Activated CD4-positive, CD25-positive, alpha-beta regulatory T cell treated with anti-CD3 and anti-CD28 coated beads, Interleukin-2, amount 50 U/mL, for 72 hours (primary cell): Measurements from ENCODE around the gene ZNF598.
A peak's percentile ranks its signal among the peaks of the same experiment; 100 is the strongest.

Experiments
- DNase-seq: peaks from one replicate; pipeline ENCODE4 v3.0.0; 2021

Gene ZNF598

DNA sequence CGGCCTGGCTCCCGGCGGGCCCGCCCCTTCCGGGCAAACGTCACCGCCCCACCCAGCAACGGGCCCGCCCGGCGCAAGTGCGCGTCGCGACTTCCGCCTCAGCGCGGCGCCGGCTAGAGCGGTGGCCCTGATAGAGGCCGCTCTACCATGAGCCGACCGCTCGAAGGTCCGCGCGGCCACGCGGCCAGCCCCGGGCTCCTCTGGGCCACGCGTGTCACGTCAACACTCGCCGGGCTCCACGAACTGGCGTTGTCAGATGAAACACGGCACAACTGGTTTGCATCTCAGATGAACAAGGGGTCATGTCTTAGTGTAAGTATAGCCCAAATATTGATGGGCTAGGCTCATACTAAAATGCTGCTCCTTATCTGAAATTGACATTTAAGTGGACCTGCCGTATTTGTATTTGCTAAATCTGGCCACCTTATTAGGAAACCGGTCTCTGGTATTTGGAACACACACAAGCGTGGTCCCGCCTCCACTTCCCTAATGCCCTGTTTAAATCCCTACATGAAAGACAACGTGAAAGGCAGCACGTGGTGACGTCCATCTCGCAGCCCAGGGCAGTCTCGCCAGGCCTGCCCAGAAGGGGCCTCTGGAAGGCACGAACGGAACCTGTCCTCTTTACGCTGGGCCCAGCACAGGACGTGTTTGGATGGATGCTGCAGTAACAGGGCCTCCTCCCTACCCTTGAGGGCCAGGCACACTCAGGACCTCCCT is at the start of gene ZNF598:
ZNF598 (minus strand) TSS at position 31 of the 720 bp plus-strand sequence.
- peak; percentile 82 for DNase-seq

GRCh38 chr16:2058872-2059271 is 49.3 kb upstream of the ZNF598 start:
- DNase-seq: no peak

DNA sequence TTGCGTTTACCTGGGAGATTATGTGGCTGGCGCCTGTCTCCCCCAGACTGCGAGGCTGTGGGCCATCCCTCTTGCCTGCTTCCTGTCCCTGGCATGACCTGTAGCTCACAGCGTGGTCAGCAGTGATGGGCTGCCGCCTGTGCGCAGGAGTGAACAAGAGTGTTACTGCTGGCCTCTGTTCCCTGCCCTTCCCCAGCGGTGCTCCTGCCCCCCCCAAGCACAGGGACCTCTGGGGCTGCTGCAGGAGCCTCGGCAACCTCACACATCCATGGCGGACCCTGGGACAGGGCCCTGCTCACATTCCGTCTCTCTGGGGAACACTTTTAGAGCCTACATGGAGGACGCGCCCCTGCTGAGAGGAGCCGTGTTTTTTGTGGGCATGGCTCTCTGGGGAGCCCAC is 48.8 kb upstream of the ZNF598 start:
- no peak for DNase-seq

DNA sequence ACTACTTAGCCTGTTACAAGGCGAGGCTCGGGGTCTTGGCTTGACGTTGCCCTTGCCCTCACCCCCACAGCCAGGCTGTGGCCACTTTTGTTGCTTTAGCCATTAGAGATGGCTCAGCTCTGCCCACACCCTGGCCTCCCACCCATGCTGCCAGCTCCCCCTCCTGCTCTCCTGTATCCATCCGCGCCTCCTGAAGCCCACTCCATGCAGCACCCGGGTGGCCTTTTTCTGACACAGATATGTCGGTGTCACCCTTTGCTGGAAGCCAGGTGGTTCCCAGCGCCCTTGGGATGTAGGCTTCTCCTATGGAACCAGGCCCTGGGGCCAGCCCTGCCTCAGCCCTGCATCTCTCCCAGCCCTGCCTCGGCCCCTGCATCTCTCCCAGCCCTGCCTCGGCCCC is 47.8 kb upstream of the ZNF598 start:
- DNase-seq: no peak

- DNase-seq: no peak
These were observed 47.2 kb upstream of the ZNF598 start for GRCh38 chr16:2056681-2057407.

GRCh38 chr16:2056077-2056476 is 46.5 kb upstream of the ZNF598 start:
- no peak for DNase-seq

DNA sequence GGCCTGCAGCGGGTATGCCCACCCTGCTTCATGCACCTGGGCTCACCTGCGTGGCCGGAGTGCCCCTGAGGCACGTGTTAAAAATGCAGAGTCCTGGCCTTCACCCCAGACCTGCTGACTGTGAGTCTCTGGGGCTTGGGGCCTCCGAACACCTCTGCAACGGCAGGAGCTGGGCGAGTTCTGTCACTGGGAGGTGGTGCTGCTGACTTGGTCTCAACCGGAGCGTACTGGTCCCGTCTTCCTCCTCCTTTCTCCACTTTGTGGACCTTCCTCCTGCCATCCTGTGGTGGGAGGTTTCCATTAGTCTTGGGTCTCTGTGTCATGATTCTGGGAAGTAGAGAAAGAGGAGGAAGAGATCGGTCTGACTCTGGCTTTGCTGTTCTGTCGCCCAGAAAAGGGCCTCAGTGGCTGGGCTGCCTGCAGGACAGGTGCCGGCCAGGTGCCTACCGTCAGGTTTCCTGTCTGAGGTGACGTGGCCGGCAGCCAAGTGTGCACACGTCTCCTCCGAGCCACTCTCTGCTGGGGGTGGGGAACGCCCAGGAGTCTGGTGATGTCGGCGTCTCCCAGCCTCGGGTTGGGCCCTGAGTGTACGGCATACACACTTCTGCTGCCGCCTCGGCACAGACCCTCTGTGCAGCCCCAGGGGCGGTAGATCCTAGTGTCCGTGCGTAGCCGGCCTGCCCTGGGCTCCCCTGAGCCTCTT is 45.1 kb upstream of the ZNF598 start:
- DNase-seq: no peak

DNA sequence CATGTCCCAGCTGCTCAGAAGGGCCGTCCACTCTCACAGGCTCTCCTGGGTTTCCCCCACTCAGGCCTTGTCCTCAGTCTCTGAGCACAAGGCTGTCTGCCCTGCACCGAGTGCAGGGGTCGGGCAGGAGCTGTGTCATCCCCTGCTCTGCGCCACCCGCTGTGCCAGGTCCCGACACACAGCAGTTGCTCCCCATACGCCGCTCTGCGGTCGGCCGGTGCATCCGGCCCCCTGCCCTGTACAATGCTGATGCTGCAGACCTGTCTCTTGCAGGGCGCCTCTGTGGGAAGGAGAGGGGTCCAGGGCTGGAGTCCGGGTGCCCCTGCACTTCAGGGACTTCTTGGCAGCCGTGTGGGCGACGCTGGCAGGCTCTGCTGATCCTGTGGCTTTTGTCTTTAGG is 44.3 kb upstream of the ZNF598 start:
- DNase-seq: no peak

DNA sequence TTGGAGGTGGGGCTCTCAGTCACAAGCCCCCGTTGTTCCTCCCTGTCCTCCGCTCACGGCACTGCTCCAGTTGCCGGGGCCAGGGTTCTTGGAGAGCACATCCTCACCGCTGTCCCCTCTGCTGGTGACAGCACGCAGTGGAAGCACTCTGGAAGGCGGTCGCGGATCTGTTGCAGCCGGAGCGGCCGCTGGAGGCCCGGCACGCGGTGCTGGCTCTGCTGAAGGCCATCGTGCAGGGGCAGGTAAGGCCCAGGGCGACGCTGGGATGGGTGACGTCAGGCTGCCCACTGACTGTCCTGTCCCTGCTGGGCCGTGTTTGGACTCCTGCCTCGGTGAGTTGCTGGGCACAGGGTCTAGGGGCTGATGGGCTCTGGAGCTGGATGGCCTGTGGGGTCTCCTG is 43.6 kb upstream of the ZNF598 start:
- DNase-seq: no peak

- no peak for DNase-seq
These were observed 38.5 kb upstream of the ZNF598 start for GRCh38 chr16:2048116-2048543.

DNA sequence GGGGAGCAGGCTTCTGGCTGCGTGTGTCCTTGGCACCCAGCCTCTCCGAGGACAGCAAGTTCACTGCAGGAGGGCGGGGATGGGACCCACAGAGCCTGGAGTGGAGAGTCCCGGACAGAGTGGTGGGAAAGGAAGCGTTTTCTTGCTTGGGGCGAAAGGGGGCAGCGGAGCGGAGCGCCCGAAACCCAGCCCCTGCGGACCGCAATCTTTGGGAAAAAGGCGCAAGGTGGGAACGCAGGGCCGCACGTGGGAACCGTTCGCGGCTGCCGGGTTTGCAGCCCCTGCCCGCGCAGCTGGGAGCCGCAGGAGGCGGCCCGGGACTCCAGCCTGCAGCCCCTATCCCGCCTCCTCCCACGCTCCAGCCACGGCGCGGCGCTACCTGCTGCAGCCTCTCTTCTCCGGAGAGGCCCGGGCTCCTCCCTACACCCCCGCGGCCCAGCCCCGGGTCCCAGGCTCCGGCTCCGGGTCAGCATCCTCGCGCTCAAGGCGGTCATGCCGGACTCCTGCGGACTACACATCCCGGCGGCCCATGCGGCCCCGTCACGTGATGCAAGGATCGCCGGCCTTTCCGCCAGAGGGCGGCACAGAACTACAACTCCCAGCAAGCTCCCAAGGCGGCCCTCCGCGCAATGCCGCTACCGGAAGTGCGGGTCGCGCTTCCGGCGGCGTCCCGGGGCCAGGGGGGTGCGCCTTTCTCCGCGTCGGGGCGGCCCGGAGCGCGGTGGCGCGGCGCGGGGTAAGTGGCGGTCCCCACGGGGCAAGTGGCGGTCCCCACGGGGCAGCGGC is 37.9 kb upstream of the ZNF598 start, which contains the start of the genes NTHL1 and TSC2:
NTHL1 (minus strand) TSS at position 505 of the 786 bp plus-strand sequence; CDS start at position 494, 11 bp downstream.
TSC2 (plus strand) TSS at position 656 of the 786 bp plus-strand sequence. CDS start 631 bp downstream, outside the sequence.
- peak; percentile 96 for DNase-seq

- DNase-seq: no peak
These were observed 37.3 kb upstream of the ZNF598 start for GRCh38 chr16:2046893-2047329.

- DNase-seq: no peak
These were observed 36.6 kb upstream of the ZNF598 start for GRCh38 chr16:2045965-2046892.

DNA sequence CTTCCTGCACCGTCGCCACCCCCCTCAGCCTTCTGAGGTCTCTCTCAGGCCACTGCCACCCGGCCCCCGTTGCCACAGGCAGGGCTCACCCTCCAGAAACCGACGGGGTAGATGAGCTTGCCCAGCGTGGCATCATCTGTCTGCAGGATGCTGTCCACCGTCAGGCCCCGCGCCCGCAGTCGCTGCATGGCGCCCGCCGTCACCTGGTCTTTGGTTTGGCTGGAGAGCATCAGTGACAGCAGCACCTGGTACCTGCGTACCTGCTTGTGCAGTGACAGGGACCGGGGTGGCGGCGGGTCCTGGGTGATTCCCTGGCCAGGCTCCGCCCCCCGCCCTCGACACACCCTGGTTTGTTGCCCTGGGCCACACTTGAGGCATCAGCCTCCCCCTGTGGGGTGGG is 34.9 kb upstream of the ZNF598 start:
- DNase-seq: no peak

DNA sequence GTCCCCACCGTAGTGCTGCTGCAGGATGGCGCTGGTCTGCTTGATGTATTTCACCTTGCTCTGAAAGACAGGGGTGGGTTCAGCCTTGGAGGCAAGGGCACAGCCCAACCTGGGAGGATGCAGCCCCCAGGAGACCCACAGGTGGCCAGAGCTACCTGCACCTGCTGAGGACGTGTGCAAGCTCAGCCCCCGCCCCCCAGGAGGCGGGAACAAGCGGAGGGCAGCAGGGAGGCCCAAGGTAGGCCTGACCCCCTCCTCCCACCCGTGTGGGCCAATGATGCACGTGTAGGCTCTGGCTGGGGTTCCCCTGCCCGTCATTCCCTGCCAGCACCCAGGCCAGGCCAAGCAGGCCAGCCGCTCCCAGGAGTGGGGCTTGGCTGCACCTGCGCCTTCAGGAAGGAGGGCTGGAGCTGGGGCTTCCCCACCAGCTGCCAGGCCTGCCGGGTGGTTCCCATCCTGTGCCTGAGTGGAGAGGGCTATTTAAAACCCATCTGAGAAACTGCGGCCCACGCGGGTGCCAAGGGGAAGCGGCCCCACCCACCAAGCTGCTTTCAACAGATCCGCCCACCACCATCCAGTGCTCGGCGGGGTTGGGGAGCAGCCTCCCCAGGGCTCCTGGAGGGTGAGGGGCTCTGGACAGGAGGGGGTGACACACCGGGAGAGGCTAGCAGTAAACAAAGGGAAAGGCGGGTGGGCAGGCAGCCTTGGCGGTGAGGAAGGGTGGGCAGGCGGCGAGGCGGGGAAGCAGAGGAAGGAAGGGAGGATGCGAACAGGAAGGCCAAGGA is 34.2 kb upstream of the ZNF598 start:
- DNase-seq: no peak

DNA sequence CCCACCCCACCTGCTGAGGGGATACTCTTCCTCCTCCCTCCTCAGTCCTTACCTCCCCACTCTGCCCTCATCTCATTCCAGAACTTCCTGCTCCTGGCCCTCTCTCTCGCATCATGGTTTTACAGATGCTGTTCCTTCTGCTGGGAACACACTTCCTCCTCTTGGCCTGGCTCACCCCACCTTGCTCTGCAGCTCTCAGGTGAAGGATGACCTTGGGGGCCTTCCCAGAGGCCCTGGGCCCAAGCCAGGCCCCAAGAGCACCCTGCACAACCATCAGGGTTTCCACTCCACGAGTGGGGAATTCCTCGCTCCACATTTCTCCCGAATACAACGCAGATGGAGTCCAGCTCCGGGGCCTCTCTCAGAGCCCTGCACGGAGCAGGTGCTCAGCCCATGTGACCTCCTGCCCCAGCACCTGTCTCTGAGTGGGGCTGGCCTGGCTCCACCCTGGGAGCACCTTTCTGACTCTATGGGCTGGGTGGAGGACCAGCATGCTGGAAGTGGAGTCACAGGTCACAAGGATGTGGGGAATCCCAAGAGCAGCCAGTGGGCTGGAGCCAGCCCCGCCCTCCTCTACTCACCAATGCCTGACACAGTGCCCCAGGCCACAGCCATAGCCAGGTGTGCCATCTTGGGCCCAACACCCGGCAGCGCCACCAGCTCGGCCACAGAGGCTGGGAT is 33.5 kb upstream of the ZNF598 start:
- DNase-seq: no peak

DNA sequence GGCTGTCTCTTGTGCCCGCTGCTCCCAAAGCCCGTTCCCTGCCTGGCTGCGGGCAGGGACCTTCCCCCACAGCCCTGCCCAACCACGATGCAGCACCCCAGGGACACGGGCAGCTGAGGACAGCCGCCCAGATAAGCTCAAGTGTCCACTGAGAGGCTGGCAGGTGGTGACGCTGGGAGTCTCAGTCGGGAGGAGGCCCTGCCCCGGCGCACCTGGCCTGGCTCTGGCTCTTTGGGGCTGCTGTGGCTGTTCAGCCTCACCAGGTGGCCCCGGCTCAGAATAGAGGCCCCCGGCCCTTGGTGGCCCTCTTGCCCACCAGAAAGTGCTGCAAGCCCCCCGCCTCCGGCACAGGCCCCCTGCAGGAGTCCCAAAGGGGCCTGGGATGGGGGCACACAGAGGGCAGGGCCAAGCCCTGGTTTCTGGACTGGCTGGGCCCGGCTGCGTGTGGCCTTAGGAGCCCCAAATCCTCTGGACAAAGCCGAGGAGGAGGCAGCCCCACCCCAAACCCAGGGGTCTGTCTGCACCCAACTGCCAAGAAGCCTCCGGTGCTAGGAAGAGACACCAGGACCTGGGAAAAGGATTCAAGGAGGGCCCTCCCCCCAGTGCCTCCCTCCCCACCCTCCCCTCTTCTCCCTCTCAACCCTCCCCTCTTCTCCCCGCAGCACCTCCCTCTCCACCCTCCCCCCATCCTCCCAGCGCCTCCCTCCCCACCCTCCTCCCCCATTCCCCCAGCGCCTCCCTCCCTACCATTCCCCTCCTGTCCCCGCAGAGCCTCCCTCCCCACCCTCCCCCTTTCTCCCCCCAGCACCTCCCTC is 32.8 kb upstream of the ZNF598 start:
- DNase-seq: no peak

- DNase-seq: no peak
These were observed 31.3 kb upstream of the ZNF598 start for GRCh38 chr16:2040787-2041522.
